GM19193 (cell line): ENCODE results near the gene SLC6A20.

Experiments used
- POLR2A ChIP-seq: IDR thresholded peaks from 4 replicates; pipeline ENCODE4 v1.6.1; 2011; ENCODE audit not compliant: insufficient read depth, insufficient read length; ENCODE audit errors: extremely low read depth

Gene SLC6A20

GRCh38 chr3:45736707-45737106 lies 59.6 kb downstream of the SLC6A20 start:
- no peak for TF ChIP-seq POLR2A

DNA sequence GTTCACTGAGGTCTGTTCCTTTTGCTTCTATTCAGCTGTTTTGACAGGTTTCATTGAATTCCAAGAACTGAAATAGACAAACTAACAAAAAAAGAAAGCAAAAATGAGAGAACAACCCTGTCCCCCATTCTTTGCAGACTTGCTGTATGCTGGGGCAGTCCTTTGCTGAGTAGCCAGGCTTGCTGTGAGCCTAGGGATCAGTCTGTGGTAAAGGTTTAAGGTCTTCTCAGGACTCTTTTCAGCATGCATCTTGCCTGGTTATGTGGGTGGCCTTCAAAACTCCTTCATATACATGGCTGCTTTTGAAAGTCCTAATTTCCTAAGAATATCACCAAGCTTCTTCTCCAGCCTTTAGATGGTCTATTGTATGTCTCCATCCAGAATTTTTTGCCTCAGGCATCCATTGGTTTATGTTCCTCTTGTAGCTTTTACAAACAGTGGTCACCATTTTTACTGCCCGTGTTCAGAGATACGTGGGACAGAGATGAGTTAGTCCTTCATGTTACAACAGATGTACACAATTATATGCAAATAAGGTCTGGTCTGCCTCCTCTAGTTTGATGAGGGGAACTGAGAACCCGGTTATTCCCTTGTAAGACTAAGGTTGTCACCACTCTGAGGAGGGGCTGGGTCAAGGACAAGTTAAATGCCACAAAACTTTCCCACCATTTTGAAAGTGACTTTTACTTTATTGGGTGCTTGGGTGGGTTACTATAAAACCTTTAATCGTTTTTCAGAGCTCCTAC lies 65.8 kb downstream of the SLC6A20 start:
- TF ChIP-seq POLR2A: no peak

DNA sequence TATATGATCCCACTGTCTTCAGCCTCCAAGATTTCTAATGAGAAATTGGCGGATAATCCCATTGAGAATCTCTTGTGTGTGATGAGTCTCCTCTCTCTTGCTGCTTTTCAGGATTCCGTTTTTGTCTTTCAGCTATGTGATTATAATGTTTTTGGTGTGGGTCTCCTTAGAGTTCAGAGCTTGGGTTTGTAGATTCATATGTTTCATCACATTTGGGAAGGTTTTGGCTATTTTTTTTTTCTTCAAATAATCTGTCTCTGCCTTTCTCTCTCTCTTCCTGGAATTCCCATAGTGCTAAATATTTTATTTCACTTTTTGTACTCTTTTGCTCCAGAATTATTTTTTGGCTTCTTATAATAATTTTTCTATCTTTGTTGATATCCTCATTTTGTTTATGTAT lies 66.7 kb downstream of the SLC6A20 start:
- TF ChIP-seq POLR2A: no peak

GRCh38 chr3:45724911-45725310 lies 71.4 kb downstream of the SLC6A20 start:
- no peak for TF ChIP-seq POLR2A

DNA sequence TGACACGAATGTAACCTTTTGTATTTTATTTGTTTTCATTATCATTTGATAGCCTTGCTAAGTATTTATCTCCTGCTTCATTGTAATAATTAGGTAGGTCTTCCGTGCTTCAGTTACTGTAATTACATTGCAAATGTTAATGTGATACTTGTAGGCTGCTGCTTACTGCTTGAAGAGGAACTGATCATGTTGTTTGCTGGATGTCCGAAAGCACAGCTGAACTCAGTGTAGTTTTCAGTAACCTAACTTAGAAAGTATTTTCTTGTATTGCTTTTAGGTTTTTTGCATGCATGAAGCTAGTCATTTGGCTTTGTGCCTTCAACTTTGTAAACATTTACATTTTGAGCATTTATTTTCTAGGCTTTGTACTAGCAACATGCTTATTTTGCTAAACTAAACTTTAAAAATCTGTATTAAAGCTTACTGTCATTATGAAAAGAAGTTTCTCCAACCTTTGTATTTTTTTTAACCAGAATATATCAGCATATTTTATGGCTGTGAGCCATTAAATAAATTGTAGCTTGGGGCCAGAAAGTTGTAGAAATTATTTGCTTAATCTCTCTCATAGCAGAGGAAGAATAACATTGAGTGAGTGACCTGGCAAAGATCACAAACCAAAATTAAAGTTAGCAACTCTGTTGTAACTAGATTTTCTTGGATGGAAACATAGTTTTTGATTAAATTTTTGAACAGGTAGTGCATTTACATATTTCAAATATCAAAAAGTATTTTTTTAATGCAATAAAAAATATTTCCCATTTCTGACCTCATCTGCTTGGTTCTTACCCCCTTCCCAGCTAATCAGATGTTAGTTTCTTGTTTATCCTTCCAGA lies 76.5 kb downstream of the SLC6A20 start:
- TF ChIP-seq POLR2A: no peak

DNA sequence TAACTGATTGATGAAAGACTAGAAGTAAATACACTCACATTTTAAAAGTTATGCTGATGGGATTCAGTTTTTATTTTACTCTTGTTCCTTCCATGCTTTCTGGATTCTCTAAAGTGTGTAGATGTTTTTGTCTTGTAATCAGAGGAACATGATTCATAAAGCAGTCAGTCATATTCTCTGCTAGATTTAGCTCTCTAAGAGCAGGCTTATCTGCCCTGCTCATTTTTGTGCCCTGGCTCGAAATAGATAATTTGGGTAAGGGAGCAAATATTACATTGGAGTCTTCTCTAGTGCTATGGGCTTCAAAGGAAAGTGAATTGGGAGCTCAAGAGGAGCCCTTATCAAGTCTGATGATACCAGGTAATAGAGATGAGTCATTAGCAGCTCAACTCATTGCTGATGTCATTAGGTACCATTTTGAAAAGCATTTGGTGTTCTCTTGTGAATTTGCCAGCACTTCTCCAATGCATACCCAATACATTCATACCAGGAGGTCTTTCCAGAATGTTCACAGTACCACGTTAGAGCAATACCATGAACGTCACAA lies 79.5 kb downstream of the SLC6A20 start:
- no peak for TF ChIP-seq POLR2A

GRCh38 chr3:45715945-45716344 lies 80.4 kb downstream of the SLC6A20 start:
- TF ChIP-seq POLR2A: no peak

DNA sequence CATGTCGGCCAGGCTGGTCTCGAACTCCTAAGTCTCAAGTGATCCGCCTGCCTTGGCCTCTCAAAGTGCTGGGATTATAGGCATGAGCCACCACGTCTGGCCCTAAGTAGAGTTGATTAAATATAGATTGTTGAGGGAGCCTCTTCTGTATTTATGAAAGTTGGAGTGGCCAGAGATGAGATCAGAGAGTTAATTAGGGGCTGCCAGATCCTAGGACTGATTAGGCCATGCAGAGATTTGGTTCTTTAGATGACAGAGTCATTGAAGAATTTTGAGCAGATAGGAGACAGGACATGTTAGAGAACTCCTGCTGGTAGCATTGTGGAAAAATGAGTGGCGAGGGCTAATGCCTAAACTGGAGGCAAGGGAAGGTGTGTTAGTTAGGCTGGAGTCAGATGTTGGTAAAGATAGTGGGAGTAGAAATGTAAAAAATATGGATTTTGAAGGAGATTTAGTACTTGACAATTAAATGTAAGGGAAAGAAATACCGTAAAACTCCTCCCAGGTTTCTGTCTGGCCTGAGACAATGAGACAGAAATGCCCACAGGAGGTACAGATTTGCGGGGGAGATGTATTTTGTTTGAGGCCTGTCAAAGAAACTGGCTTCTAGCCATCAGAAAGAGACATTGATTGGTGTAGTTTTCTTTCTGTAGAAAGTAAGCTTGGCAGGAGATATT lies 83.8 kb downstream of the SLC6A20 start:
- no peak for TF ChIP-seq POLR2A

DNA sequence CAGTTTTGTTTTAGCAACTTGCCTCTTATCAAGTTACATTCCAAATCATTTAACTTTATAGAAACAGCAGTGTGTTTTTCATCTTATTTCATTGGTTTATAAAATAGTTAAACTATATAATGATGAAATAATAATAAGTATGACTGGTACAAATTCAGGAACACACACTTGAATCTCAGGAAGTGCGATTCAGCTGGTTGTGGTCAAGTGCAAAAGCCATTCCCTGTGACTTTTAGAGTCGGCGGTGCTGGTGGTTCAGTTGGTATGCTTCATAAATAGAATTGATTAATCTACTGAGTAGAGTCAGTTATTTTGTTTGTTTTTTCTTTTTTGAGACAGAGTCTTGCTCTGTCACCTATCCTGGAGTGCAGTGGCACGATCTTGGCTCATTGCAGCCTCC lies 84.4 kb downstream of the SLC6A20 start:
- TF ChIP-seq POLR2A: no peak

GRCh38 chr3:45705839-45706808 lies 90.2 kb downstream of the SLC6A20 start:
- no peak for TF ChIP-seq POLR2A
